ENCODE measurements around the gene ARL14.

The ARL14 gene

DNA sequence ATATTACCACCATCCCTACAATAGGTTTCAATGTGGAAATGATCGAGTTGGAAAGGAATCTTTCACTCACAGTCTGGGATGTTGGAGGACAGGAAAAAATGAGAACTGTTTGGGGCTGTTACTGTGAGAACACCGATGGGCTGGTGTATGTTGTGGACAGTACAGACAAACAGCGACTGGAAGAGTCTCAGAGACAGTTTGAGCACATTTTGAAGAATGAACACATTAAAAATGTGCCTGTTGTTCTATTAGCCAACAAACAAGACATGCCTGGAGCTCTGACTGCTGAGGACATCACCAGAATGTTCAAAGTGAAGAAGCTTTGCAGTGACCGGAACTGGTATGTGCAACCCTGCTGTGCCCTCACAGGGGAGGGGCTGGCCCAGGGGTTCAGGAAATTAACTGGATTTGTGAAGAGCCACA lies 510 bp downstream of the ARL14 start:
- TF ChIP-seq, protein P1, sequence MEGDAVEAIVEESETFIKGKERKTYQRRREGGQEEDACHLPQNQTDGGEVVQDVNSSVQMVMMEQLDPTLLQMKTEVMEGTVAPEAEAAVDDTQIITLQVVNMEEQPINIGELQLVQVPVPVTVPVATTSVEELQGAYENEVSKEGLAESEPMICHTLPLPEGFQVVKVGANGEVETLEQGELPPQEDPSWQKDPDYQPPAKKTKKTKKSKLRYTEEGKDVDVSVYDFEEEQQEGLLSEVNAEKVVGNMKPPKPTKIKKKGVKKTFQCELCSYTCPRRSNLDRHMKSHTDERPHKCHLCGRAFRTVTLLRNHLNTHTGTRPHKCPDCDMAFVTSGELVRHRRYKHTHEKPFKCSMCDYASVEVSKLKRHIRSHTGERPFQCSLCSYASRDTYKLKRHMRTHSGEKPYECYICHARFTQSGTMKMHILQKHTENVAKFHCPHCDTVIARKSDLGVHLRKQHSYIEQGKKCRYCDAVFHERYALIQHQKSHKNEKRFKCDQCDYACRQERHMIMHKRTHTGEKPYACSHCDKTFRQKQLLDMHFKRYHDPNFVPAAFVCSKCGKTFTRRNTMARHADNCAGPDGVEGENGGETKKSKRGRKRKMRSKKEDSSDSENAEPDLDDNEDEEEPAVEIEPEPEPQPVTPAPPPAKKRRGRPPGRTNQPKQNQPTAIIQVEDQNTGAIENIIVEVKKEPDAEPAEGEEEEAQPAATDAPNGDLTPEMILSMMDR (IDR thresholded peaks at IDR 0.05), result no peak

DNA sequence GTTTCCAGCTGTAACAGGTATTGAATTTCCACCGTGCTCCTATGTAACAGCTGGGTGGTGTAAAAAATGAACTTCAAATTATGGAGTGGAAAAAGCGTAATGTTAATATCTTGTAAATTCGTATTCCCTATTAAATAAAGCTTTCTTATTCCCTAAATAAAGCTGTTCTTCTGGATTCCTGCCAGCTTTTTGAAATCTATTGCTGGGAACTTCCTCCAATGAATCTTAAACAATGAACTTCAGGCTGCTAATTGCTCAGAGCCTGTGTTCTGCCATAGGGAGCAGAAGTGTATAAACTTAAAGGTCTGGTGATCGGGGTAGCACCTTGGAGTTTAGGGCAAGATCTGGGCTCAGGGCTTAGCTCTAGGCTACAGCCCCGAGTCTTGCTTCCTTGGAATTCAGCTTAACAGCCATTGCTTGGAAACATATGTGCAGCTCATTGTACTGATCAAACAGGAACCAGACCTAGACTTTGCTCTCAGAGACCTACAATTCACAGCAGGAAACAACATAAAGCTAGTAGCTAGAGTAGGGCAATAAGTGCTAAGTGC lies 1.4 kb downstream of the ARL14 start:
- TF ChIP-seq, protein P1 (IDR thresholded peaks at IDR 0.05), result no peak

DNA sequence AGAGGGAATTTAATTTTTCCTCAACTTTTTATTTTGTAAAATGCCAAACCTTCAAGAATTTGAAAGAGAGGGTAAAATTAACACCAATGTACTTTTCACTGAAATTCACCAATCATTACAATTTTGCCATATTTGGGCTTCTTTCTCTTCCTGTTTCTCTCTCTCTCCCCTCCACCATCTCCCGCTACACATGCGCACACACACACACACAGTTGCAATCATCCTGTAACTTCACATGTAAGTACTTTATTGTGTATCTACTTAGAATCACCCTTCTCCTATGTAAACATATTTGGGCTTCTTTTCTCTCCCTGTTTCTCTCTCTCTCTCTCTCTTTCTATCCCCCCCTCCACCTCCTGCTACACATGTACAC lies 7.4 kb downstream of the ARL14 start:
- TF ChIP-seq, protein P1 (IDR thresholded peaks at IDR 0.05), result no peak

DNA sequence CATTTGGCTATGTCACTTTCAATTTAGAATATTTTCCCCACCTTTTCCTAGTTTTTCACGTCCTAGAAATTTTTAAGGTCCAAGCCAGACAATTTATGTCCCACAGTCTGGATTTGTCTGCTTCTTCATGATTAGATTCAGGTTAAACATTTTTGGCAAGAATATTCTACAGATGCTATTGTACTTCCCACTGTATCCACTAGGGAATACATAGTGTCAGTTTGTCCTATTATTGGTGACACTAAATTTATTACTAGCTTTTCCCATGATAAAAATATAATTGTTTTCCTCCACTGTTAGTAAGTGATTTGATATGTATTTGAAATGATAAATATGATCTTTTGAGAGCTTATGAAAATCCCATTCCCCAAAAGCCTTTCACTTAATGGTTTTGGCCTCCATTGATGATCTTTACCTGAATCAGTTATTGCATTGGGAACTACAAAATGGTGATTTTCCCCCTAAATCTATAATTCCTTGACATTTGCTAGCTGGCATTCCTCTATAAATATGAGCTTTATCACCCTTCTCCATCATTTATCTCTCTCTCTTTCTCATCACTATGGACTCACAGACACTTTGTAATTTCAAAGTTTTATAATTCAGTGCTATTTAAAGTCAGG lies 8.3 kb downstream of the ARL14 start:
- TF ChIP-seq, protein P1 (IDR thresholded peaks at IDR 0.05), result peak; percentile 52; the same call in 1 of the 2 replicates

DNA sequence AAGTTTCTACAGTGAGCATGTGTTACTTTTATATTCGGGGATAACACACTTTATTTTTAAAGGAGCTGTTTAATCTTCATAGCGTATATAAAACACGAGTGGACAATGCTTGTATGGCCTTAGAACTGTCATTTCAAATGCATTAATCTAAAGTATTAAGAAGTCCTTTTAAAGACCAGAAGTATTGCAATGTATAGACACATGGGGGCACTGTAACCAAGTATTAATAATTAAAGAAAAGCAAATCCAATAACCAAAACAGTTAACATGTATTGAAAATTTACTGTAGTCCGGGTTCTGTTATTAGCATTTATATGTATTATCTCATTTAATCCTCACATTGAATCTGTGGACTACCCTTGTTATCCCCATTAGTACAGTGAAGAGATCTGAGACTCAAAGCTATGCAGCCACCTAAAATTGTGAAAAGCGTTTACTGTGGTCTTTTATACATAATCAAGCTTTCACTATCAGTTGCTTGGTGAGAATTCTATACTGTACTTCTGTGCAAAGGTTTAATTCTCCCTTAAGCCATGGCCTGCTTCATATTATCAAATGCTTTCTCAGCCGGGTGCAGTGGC lies 10.1 kb downstream of the ARL14 start:
- TF ChIP-seq, protein P1 (IDR thresholded peaks at IDR 0.05), result peak; percentile 66

DNA sequence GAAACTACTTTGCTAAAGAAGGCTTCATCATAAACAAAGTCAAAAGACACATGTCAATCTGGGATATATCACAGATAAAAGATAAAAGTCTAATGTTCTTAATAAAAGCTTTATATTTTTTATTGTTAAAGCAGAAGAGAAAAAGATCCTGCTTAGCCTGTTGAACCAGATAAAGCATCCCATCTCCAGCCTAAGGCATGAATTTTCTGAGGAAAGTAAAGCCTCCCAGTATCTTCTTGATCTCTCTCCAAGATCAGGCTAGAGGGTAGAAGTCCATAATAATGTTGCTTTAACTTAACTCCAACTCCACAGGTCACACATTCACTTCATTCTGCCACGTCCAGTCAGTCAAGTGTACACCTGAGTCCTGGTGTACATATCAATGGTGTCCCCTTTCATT lies 14.2 kb downstream of the ARL14 start:
- TF ChIP-seq, protein P1 (IDR thresholded peaks at IDR 0.05), result no peak

DNA sequence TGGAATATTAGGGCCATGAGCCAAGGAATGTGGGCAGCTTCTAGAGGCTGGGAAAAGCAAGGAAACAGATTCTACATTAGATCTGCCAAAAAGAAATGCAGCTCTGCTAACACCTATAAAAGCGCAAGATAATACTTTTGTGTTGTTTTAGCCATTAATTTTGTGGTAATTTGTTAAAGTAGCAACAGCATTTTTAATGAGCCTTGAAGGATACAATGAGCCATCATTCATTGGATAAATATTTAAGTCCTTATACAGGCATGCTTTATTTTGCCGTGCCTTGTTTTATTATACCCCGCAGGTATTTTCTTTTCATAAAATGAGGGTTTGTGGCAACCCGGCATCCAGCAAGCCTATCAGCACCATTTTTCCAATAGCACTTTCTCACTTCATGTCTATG lies 15.0 kb downstream of the ARL14 start:
- TF ChIP-seq, protein P1 (IDR thresholded peaks at IDR 0.05), result no peak

Data from LNCAP (cell line).